Liver (tissue), 9 donors: ENCODE results near the gene TUBA4B. TPM values are rescaled to one million over a fixed set of nuclear protein-coding genes. Genes with fewer than 3 reads are reported as not detected.

ENCODE experiments used
- DNase-seq: peaks from one replicate; pipeline ENCODE4 v3.0.0-alpha.2; 2017; ENCODE audit warnings: low spot score
- H3K27ac ChIP-seq, 2 donors: one replicate each; pipeline ENCODE4 v1.7.0; 2013; ENCODE audit warnings: inconsistent platforms in 2 of 2, low read length in 2 of 2, control low read depth in 1 of 2, low read depth in 1 of 2, mild to moderate bottlenecking in 1 of 2
- H3K27me3 ChIP-seq, 4 donors: one replicate each; pipeline versions ENCODE4 v1.6.1 to v1.7.0; 2013; ENCODE audit warnings: low read length in 3 of 4, inconsistent platforms in 1 of 4, mild to moderate bottlenecking in 1 of 4, moderate library complexity in 1 of 4; ENCODE audit not compliant: control insufficient read depth in 4 of 4, insufficient read depth in 4 of 4
- H3K36me3 ChIP-seq, 4 donors: one replicate each; pipeline versions ENCODE4 v1.6.1 to v1.7.0; 2013; ENCODE audit warnings: low read length in 3 of 4, mild to moderate bottlenecking in 3 of 4, low read depth in 1 of 4, moderate library complexity in 1 of 4; ENCODE audit not compliant: control insufficient read depth in 4 of 4, insufficient read depth in 3 of 4
- H3K4me1 ChIP-seq, 4 donors: one replicate each; pipeline versions ENCODE4 v1.6.1 to v1.7.0; 2013; ENCODE audit warnings: low read length in 3 of 4, mild to moderate bottlenecking in 3 of 4, moderate library complexity in 1 of 4; ENCODE audit not compliant: control insufficient read depth in 4 of 4, insufficient read depth in 4 of 4
- H3K4me3 ChIP-seq, 3 donors: one replicate each; pipeline versions ENCODE4 v1.6.1 to v1.7.0; 2013; ENCODE audit warnings: low read length in 3 of 3, control low read depth in 1 of 3, low read depth in 1 of 3, mild to moderate bottlenecking in 1 of 3
- H3K9ac ChIP-seq, 2 donors: one replicate each; pipeline ENCODE4 v1.7.0; 2013; ENCODE audit warnings: low read length in 2 of 2, mild to moderate bottlenecking in 2 of 2, moderate library complexity in 2 of 2, control low read depth in 1 of 2, low read depth in 1 of 2
- H3K9me3 ChIP-seq, 4 donors: one replicate each; pipeline versions ENCODE4 v1.6.1 to v1.7.0; 2013; ENCODE audit warnings: low read length in 3 of 4; ENCODE audit not compliant: control insufficient read depth in 4 of 4
- EGR1 ChIP-seq, 2 donors: IDR thresholded peaks; 2 replicates each; pipeline ENCODE4 v1.6.1; 2016 to 2018; ENCODE audit warnings: antibody characterized with exemption in 2 of 2, low read depth in 2 of 2
- FOXA1 ChIP-seq: IDR thresholded peaks from 2 replicates; pipeline ENCODE4 v1.6.1; 2016; ENCODE audit warnings: antibody characterized with exemption
- FOXA2 ChIP-seq: IDR thresholded peaks from 2 replicates; pipeline ENCODE4 v1.6.1; 2016; ENCODE audit warnings: antibody characterized with exemption
- GABPA ChIP-seq, 2 donors: IDR thresholded peaks in 1 of 2; conservative IDR thresholded peaks in 1 of 2; 2 replicates each; pipeline ENCODE4 v1.6.1; 2016; ENCODE audit warnings: antibody characterized with exemption in 2 of 2, mild to moderate bottlenecking in 1 of 2, moderate library complexity in 1 of 2
- HNF4A ChIP-seq, 2 donors: conservative IDR thresholded peaks; 2 replicates each; pipeline ENCODE4 v1.6.1; 2016; ENCODE audit warnings: antibody characterized with exemption in 2 of 2, mild to moderate bottlenecking in 2 of 2
- HNF4G ChIP-seq: IDR thresholded peaks from 2 replicates; pipeline ENCODE4 v1.6.1; 2016; ENCODE audit warnings: antibody characterized with exemption
- NR2F2 ChIP-seq: IDR thresholded peaks from 2 replicates; pipeline ENCODE4 v1.6.1; 2016; ENCODE audit warnings: antibody characterized with exemption
- RAD21 ChIP-seq, 2 donors: IDR thresholded peaks; 2 replicates each; pipeline ENCODE4 v1.6.1; 2016; ENCODE audit warnings: antibody characterized with exemption in 2 of 2, mild to moderate bottlenecking in 2 of 2
- RXRA ChIP-seq, 2 donors: IDR thresholded peaks; 2 replicates each; pipeline ENCODE4 v1.6.1; 2017 to 2018; ENCODE audit warnings: antibody characterized with exemption in 2 of 2, mild to moderate bottlenecking in 1 of 2
- SP1 ChIP-seq: IDR thresholded peaks from 2 replicates; pipeline ENCODE4 v1.6.1; 2018; ENCODE audit warnings: antibody characterized with exemption, mild to moderate bottlenecking
- YY1 ChIP-seq: IDR thresholded peaks from 2 replicates; pipeline ENCODE4 v1.6.1; 2016; ENCODE audit warnings: antibody characterized with exemption, mild to moderate bottlenecking
- WGBS: extraction: QIAGEN DNeasy Blood & Tissue Kit; methylation state at CpG from one replicate; pipeline ENCODE4 v1.1.7; 2013; 5-methylcytosine and 5-hydroxymethylcytosine counted together
- polyA plus RNA-seq, 2 donors: library from polyadenylated mRNA; stranded (reverse) in 1 of 2; unstranded in 1 of 2; fragments of 200-250 nt in 1 of 2; fragments of >200 nt in 1 of 2; fragmentation: Nextera tagmentation in 1 of 2; extraction: Ambion mirVana in 1 of 2; gene quantifications; one replicate each; pipeline versions ENCODE4 v1.2.1 to v1.2.3, GENCODE V29; 2013 to 2015
- total RNA-seq, 2 donors: library from RNA; depleted of rRNA; stranded (reverse); fragments of >200 nt; gene quantifications; one replicate each; pipeline ENCODE4 v1.2.3, GENCODE V29; 2014
- TF ChIP-seq, protein P1 (sequence below): fragments of 150-350 bp; IDR thresholded peaks from 2 replicates; pipeline ENCODE4 v1.5.1; 2017; ENCODE audit warnings: improper control_type of control experiment, low read depth, low read length; ENCODE audit not compliant: missing input control
- TF ChIP-seq, protein P2 (sequence below): IDR thresholded peaks from 2 replicates; pipeline ENCODE4 v1.6.1; 2016; ENCODE audit warnings: antibody characterized with exemption
- TF ChIP-seq, protein P3 (sequence below): IDR thresholded peaks from 2 replicates; pipeline ENCODE4 v1.6.1; 2016; ENCODE audit warnings: antibody characterized with exemption, mild to moderate bottlenecking
- TF ChIP-seq, protein P4 (sequence below): IDR thresholded peaks from 2 replicates; pipeline ENCODE4 v1.6.1; 2016; ENCODE audit warnings: antibody characterized with exemption
- TF ChIP-seq, protein P5 (sequence below): IDR thresholded peaks from 2 replicates; pipeline ENCODE4 v1.6.1; 2016; ENCODE audit warnings: antibody characterized with exemption
- donor health status: healthy.
- donor health status: healthy.
- donor health status: healthy.
- donor health status: healthy.
- donor health status: healthy.

The TUBA4B gene
- total and polyA plus RNA-seq, 4 donors = 0.08 to 0.20 (median 0.19) TPM; not detected in 1

DNA sequence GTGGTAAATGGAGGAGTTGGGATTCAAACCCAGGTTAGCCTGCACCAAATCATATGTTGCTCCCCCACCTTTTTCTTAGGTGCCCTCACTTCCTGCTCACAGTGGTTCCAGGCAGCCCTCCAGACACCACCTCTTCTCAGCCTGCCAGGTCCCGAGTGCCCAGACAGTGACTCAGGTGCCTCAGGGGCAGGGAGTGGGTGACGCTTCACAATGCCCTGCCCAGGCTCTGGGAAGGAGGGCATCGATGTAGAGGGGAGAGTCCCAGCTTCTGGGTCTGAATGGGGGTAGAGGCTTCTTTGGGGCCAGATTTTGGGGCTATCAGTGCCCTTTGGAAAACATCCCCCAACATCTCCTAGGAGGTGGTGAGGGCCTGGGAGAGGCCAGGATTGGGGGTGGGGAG is 20.9 kb downstream of the TUBA4B start:
- DNase-seq = no peak
- TF ChIP-seq, protein P1, sequence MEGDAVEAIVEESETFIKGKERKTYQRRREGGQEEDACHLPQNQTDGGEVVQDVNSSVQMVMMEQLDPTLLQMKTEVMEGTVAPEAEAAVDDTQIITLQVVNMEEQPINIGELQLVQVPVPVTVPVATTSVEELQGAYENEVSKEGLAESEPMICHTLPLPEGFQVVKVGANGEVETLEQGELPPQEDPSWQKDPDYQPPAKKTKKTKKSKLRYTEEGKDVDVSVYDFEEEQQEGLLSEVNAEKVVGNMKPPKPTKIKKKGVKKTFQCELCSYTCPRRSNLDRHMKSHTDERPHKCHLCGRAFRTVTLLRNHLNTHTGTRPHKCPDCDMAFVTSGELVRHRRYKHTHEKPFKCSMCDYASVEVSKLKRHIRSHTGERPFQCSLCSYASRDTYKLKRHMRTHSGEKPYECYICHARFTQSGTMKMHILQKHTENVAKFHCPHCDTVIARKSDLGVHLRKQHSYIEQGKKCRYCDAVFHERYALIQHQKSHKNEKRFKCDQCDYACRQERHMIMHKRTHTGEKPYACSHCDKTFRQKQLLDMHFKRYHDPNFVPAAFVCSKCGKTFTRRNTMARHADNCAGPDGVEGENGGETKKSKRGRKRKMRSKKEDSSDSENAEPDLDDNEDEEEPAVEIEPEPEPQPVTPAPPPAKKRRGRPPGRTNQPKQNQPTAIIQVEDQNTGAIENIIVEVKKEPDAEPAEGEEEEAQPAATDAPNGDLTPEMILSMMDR = no peak
- no peak for TF ChIP-seq NR2F2
- no peak for TF ChIP-seq HNF4G
- TF ChIP-seq, protein P2, sequence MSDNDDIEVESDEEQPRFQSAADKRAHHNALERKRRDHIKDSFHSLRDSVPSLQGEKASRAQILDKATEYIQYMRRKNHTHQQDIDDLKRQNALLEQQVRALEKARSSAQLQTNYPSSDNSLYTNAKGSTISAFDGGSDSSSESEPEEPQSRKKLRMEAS = no peak
- TF ChIP-seq, protein P3, sequence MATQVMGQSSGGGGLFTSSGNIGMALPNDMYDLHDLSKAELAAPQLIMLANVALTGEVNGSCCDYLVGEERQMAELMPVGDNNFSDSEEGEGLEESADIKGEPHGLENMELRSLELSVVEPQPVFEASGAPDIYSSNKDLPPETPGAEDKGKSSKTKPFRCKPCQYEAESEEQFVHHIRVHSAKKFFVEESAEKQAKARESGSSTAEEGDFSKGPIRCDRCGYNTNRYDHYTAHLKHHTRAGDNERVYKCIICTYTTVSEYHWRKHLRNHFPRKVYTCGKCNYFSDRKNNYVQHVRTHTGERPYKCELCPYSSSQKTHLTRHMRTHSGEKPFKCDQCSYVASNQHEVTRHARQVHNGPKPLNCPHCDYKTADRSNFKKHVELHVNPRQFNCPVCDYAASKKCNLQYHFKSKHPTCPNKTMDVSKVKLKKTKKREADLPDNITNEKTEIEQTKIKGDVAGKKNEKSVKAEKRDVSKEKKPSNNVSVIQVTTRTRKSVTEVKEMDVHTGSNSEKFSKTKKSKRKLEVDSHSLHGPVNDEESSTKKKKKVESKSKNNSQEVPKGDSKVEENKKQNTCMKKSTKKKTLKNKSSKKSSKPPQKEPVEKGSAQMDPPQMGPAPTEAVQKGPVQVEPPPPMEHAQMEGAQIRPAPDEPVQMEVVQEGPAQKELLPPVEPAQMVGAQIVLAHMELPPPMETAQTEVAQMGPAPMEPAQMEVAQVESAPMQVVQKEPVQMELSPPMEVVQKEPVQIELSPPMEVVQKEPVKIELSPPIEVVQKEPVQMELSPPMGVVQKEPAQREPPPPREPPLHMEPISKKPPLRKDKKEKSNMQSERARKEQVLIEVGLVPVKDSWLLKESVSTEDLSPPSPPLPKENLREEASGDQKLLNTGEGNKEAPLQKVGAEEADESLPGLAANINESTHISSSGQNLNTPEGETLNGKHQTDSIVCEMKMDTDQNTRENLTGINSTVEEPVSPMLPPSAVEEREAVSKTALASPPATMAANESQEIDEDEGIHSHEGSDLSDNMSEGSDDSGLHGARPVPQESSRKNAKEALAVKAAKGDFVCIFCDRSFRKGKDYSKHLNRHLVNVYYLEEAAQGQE = no peak
- no peak for TF ChIP-seq GABPA (IDR thresholded peaks at IDR 0.05 in 1 of 2, conservative IDR thresholded peaks at IDR 0.05 in 1 of 2)
- TF ChIP-seq FOXA1 = no peak
- no peak for TF ChIP-seq SP1
- TF ChIP-seq FOXA2 = no peak
- no peak for TF ChIP-seq HNF4A (conservative IDR thresholded peaks at IDR 0.05)
- TF ChIP-seq EGR1 (IDR thresholded peaks at IDR 0.05; ENCODE audit: low read depth in 2 of 2) = no peak
- no peak for TF ChIP-seq YY1
- TF ChIP-seq RAD21 (IDR thresholded peaks at IDR 0.05) = no peak
- TF ChIP-seq, protein P4, sequence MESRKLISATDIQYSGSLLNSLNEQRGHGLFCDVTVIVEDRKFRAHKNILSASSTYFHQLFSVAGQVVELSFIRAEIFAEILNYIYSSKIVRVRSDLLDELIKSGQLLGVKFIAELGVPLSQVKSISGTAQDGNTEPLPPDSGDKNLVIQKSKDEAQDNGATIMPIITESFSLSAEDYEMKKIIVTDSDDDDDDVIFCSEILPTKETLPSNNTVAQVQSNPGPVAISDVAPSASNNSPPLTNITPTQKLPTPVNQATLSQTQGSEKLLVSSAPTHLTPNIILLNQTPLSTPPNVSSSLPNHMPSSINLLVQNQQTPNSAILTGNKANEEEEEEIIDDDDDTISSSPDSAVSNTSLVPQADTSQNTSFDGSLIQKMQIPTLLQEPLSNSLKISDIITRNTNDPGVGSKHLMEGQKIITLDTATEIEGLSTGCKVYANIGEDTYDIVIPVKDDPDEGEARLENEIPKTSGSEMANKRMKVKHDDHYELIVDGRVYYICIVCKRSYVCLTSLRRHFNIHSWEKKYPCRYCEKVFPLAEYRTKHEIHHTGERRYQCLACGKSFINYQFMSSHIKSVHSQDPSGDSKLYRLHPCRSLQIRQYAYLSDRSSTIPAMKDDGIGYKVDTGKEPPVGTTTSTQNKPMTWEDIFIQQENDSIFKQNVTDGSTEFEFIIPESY = no peak
- no peak for TF ChIP-seq RXRA (IDR thresholded peaks at IDR 0.05)
- TF ChIP-seq, protein P5, sequence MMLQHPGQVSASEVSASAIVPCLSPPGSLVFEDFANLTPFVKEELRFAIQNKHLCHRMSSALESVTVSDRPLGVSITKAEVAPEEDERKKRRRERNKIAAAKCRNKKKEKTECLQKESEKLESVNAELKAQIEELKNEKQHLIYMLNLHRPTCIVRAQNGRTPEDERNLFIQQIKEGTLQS = no peak
- Histone ChIP-seq H3K4me1 (peaks cover 9 to 33% (median 20%) of the 10 kb centered on the region in 4 donors), H3K27ac (no peak overlapping the region), H3K9me3 (no peaks in the 10 kb centered on the region), H3K9ac (no peak overlapping the region), H3K36me3 (no peaks in the 10 kb centered on the region), H3K4me3 (no peak overlapping the region), H3K27me3 (no peaks in the 10 kb centered on the region)
- WGBS = 90% methylated on average over 3 of the region's 3 CpGs
